NCI-H1436 treated with DMSO at 0.1 percent for 48 hours (cell line): Measurements from ENCODE around the gene OR10K2.
"Not testable (repeated sequence)": the region's sequence is repeated elsewhere in the genome, so short reads cannot be mapped to it uniquely, and the experiment has no call there.

ENCODE experiments used
- DNase-seq: peaks from one replicate; lab custom pipeline; 2025; lab: John Stamatoyannopoulos, UW

OR10K2 gene

GRCh38 chr1:158426137-158426536 is at the start of gene OR10K2:
Gene OR10K2, minus strand, starts transcription at chr1:158426237. Its CDS starts 5,371 bp downstream, at chr1:158420866.
- no peak for DNase-seq

- no peak for DNase-seq
Observed at GRCh38 chr1:158471920-158472319, 45.9 kb upstream of the OR10K2 start, which contains the start of gene OR10R2. Gene OR10R2, plus strand, starts transcription at chr1:158472220. Its CDS starts 106 bp downstream, at chr1:158472326.

GRCh38 chr1:158461534-158461933 is 35.5 kb upstream of the OR10K2 start, which contains the start of gene OR10K1:
Gene OR10K1, plus strand, starts transcription at chr1:158461834. Its CDS starts 3,728 bp downstream, at chr1:158465562.
- DNase-seq: no peak

- DNase-seq: no peak
Observed at GRCh38 chr1:158458263-158458662, 32.2 kb upstream of the OR10K2 start.

- DNase-seq: no peak
Observed at GRCh38 chr1:158457246-158457645, 31.2 kb upstream of the OR10K2 start.

- DNase-seq: no peak
Observed at GRCh38 chr1:158454537-158454936, 28.5 kb upstream of the OR10K2 start.

- no peak for DNase-seq
Observed at GRCh38 chr1:158445376-158445775, 19.3 kb upstream of the OR10K2 start.

- no peak for DNase-seq
Observed at GRCh38 chr1:158434741-158435140, 8.7 kb upstream of the OR10K2 start.

GRCh38 chr1:158430163-158430562 is 4.1 kb upstream of the OR10K2 start:
- DNase-seq: not testable (repeated sequence)

GRCh38 chr1:158425027-158425426 is 1.0 kb downstream of the OR10K2 start:
- DNase-seq: no peak

GRCh38 chr1:158422212-158422611 is 3.8 kb downstream of the OR10K2 start:
- no peak for DNase-seq

- no peak for DNase-seq
Observed at GRCh38 chr1:158417586-158417985, 8.5 kb downstream of the OR10K2 start.

GRCh38 chr1:158414651-158415345 is 11.2 kb downstream of the OR10K2 start:
- DNase-seq: no peak

- DNase-seq: no peak
Observed at GRCh38 chr1:158407092-158407491, 18.9 kb downstream of the OR10K2 start.

GRCh38 chr1:158400871-158401270 is 25.2 kb downstream of the OR10K2 start:
- DNase-seq: no peak

GRCh38 chr1:158398818-158399514 is 27.1 kb downstream of the OR10K2 start, which contains the start of gene OR10T2:
Gene OR10T2, minus strand, starts transcription at chr1:158399466. Its CDS starts 0 bp downstream, at chr1:158399466.
- no peak for DNase-seq

- no peak for DNase-seq
Observed at GRCh38 chr1:158396646-158397045, 29.4 kb downstream of the OR10K2 start.

- DNase-seq: no peak
Observed at GRCh38 chr1:158393476-158393875, 32.6 kb downstream of the OR10K2 start.

GRCh38 chr1:158391099-158391498 is 34.9 kb downstream of the OR10K2 start:
- no peak for DNase-seq

GRCh38 chr1:158390331-158390730 is 35.7 kb downstream of the OR10K2 start:
- DNase-seq: no peak

GRCh38 chr1:158374860-158375259 is 51.2 kb downstream of the OR10K2 start:
- DNase-seq: no peak

- not testable (repeated sequence) for DNase-seq
Observed at GRCh38 chr1:158374101-158374500, 51.9 kb downstream of the OR10K2 start.
